Neural cell (in vitro differentiated cells): ENCODE data around the gene ADGRB3.

ENCODE experiments used
- CTCF ChIP-seq: fragments of 450-650 bp; IDR thresholded peaks from 2 replicates; pipeline ENCODE4 v1.5.1; 2014; ENCODE audit warnings: antibody characterized with exemption, mild to moderate bottlenecking, moderate library complexity; ENCODE audit not compliant: poor library complexity, severe bottlenecking
- EP300 ChIP-seq: fragments of 450-650 bp; conservative IDR thresholded peaks from 2 replicates; pipeline ENCODE4 v1.6.1; 2014; ENCODE audit warnings: antibody characterized with exemption, mild to moderate bottlenecking, moderate library complexity; ENCODE audit not compliant: poor library complexity, severe bottlenecking
- EZH2 ChIP-seq: fragments of 200-600, 300-800 bp; shearing (Covaris generic), sonication (generic); IDR thresholded peaks from 2 replicates; pipeline ENCODE4 v1.6.1; 2014; ENCODE audit warnings: antibody characterized with exemption, low read length, borderline replicate concordance, mild to moderate bottlenecking; ENCODE audit not compliant: insufficient read depth, poor library complexity, severe bottlenecking
- POLR2AphosphoS5 ChIP-seq: IDR thresholded peaks from 2 replicates; pipeline ENCODE4 v1.6.1; 2012
- REST ChIP-seq: IDR thresholded peaks from 2 replicates; pipeline ENCODE4 v1.6.1; 2012; ENCODE audit warnings: borderline replicate concordance
- SMC3 ChIP-seq: fragments of 450-650 bp; conservative IDR thresholded peaks from 2 replicates; pipeline ENCODE4 v1.6.1; 2014; ENCODE audit warnings: antibody characterized with exemption, mild to moderate bottlenecking, moderate library complexity; ENCODE audit not compliant: poor library complexity

GRCh38 chr6:68650142-68650541, 15.1 kb downstream of the ADGRB3 start:
- TF ChIP-seq POLR2AphosphoS5 (no peak), CTCF (no peak), EZH2 (no peak), REST (no peak), EP300 (no peak), SMC3 (no peak)
